ENCODE measurements around the gene PNPLA6.

Gene PNPLA6

GRCh38 chr19:7596211-7596937 is 60.9 kb downstream of the PNPLA6 start:
- no peak for DNase-seq (ENCODE audit: low read depth)

GRCh38 chr19:7597689-7598088 is 62.2 kb downstream of the PNPLA6 start:
- TF ChIP-seq CTCF (IDR thresholded peaks at IDR 0.05; ENCODE audit: insufficient read depth, low read depth, low read length, missing control alignments): no peak
- H3K4me3 ChIP-seq (ENCODE audit: low read length): no peak overlapping the region
- DNase-seq (ENCODE audit: low read depth): peak; percentile 46

More at GRCh38 chr19:7596211-7596937, 60.9 kb downstream of the PNPLA6 start:
- peak overlapping the region; percentile 64 for H3K4me3 ChIP-seq (ENCODE audit: low read length)
- no peak for TF ChIP-seq CTCF (IDR thresholded peaks at IDR 0.05; ENCODE audit: insufficient read depth, low read depth, low read length, missing control alignments)

GRCh38 chr19:7598180-7598579 is 62.7 kb downstream of the PNPLA6 start:
- no peak for DNase-seq (ENCODE audit: low read depth)
- H3K4me3 ChIP-seq (ENCODE audit: low read length): no peak overlapping the region
- TF ChIP-seq CTCF (IDR thresholded peaks at IDR 0.05; ENCODE audit: insufficient read depth, low read depth, low read length, missing control alignments): no peak

DNA sequence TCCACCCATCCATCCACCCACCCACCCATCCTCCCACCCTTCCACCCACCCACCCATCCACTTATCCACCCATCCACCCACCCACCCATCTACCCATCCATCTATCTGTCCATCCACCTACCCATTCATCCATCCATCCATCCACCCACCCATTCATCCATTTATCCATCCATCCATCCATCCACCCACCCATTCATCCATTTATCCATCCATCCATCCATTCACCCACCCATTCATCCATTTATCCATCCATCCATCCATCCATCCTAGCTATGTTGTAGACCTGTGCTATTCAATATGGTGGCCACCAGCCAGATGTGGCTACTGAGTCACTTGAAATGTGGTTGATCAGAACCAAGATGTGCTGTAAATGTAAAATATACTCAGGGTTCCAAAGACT is 65.2 kb downstream of the PNPLA6 start:
- TF ChIP-seq CTCF (IDR thresholded peaks at IDR 0.05; ENCODE audit: insufficient read depth, low read depth, low read length, missing control alignments): no peak
- H3K4me3 ChIP-seq (ENCODE audit: low read length): no peak overlapping the region
- no peak for DNase-seq (ENCODE audit: low read depth)

- DNase-seq (ENCODE audit: low read depth): no peak
- TF ChIP-seq CTCF (IDR thresholded peaks at IDR 0.05; ENCODE audit: insufficient read depth, low read depth, low read length, missing control alignments): no peak
- no peak overlapping the region for H3K4me3 ChIP-seq (ENCODE audit: low read length)
Measured at GRCh38 chr19:7602240-7602934, 66.9 kb downstream of the PNPLA6 start.

DNA sequence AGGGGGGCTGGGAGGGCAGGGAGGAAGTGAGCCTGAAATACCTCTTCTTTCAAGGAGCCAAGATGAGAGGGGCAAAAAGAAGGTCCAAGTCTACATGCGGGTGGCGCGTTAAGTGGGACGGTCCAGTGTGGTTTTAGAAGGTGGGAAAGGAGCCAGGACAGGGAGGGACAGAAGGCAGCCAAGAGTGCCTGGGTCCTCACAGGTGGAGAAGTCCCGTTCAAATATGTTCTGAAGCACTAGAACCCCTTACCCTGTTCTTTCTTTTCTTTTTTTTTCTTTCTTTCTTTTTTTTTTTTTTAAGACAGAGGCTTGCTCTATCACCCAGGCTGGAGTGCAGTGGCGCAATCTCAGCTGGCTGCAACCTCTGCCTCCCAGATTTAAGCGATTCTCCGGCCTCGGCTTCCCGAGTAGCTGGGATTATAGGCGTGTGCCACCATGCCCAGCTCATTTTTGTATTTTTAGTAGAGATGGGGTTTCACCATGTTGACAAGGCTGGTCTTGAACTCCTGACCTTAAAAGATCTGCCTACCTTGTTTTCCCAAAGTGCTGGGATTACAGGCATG is 67.5 kb downstream of the PNPLA6 start:
- H3K4me3 ChIP-seq (ENCODE audit: low read length): no peak overlapping the region
- TF ChIP-seq CTCF (IDR thresholded peaks at IDR 0.05; ENCODE audit: insufficient read depth, low read depth, low read length, missing control alignments): no peak
- DNase-seq (ENCODE audit: low read depth): no peak

All from epithelial cell of esophagus (primary cell).